Muscle of back (tissue), 11 donors: ENCODE data around the gene ABCD1. TPM values are rescaled to one million over a fixed set of nuclear protein-coding genes. Genes with fewer than 3 reads are reported as not detected.
"Not testable (repeated sequence)": the region's sequence is repeated elsewhere in the genome, so short reads cannot be mapped to it uniquely, and the experiment has no call there.

Experiments
- DNase-seq, 3 donors: peaks; one replicate each; pipeline versions ENCODE4 v3.0.0 to v3.0.0-alpha.2; 2013
- polyA plus RNA-seq, 10 donors: library from polyadenylated mRNA; unstranded; fragments of 120-200 nt; gene quantifications; one replicate each; pipeline ENCODE4 v1.2.1, GENCODE V29; 2013; ENCODE audit not compliant: insufficient read length in 10 of 10

The ABCD1 gene
- polyA plus RNA-seq, 10 donors = 7.0 to 9.9 (median 8.6) TPM

GRCh38 chrX:153732401-153732800 is 7.7 kb downstream of the ABCD1 start:
- DNase-seq = no peak

DNA sequence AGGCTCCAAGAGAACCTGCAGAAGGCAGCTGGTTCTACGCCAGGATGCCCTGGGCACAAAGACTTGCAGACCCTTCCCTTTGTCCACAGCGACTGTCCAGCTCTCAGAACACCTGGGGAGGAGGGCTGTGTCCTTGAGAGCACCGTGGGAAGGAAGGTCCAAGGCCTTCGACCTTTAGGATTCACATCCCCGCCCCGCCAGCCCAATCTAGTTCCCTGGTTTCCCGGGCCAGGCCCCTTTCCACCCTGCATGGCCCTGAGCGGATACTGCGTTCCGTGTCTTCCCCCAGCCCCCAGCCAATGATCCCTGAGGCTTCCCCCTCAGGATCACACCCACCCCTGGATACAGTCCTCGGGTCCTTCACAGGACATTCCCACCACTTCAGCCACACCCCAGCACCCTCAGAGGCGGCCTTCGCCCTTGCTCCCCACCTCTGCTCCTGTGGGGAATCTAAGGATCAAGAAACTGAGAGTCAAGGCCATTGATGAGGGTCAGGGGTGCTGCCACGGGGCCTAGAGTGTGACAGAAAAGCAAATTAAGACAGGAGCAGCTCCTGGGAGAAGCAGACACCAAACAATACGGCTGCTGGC is 9.1 kb downstream of the ABCD1 start:
- no peak for DNase-seq

DNA sequence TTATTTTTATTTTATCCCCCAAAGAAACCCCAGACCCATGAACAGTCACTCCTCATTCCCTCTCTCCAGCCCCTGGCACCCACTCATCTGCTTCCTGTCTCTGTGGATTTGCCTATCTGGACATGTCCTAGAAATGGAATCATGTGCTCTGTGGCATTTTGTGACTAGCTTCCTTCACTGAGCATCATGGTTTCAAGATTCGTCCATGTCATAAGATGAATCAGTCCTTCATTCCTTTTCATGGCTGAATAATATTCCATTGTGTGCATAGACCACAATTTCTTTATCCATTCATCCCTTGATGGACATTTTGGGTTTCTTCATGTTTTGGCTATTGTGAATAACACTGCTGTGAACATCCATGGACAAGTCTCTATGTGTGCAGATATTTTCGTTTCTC is 10.2 kb downstream of the ABCD1 start:
- no peak for DNase-seq

DNA sequence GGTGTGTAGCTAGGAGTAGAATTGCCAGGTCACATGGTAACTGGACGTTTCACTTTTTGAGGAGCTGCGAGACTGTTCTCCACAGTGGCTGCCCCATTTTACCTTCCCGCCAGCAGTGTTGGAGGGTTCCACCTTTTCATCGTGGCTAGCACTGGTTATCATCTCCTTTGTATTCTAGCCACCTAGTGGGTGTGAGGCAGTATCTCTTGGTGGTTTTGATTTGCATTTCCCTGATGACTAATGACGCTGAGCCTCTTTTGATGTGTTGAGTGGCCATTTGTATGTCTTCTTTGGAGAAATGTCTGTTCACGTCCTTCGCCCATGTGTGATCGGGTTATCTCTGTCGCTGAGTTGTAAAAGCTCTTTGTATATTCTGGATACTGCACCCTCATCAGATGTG is 10.6 kb downstream of the ABCD1 start:
- DNase-seq = no peak

GRCh38 chrX:153736071-153736820 is 11.6 kb downstream of the ABCD1 start:
- DNase-seq = no peak

DNA sequence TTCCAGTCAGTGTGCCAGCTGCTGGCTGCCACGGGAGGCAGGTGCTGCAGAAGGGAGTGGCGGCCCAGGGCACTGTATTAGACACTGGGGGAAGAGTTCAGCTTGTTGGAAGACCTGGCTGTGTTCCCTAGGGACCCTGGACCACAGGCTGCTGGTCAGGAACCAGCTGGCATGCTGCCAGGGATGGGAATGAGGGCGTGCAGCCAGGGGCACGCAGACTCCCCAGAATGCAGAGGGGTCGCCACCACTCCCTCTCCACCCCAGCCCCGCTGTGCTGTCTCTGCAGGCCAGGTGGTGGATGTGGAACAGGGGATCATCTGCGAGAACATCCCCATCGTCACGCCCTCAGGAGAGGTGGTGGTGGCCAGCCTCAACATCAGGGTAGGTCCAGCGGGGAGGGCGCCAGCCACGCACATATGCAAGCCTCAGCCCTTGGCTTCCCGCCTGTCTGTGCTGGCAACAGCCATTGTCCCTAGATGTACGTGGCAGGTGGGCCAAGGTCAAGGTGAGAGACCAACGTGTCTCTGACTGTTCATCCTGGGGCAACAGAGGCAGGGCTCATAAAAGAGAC is 12.3 kb downstream of the ABCD1 start:
- no peak for DNase-seq

GRCh38 chrX:153738056-153738605 is 13.5 kb downstream of the ABCD1 start:
- no peak for DNase-seq

- no peak for DNase-seq
These were observed 15.3 kb downstream of the ABCD1 start for GRCh38 chrX:153739754-153740486.

DNA sequence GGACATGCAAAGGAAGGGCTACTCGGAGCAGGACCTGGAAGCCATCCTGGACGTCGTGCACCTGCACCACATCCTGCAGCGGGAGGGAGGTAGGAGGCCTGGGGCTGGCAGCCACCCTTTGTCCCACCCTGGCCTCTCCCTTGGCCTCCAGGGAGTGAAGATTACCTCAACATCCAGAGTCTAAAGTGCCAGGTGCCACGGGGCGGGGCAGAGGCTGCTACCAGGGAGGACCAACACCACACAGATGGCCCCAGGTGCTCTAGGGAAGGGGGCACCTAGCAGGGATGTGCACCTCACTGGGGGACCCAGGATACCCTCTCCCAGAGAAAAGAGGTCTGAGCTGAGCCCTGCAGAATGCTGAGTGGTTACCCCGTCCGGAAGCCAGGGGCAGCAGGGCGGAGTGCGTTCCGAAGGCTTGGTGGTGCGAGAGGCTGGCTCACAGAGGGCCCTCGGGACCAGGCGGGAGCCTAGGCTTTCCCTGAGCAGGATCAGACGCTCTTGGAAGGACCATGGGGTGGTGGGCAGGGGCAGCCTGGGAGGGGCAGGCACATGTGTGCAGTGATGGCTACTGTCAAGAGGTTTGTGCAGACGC is 16.1 kb downstream of the ABCD1 start:
- DNase-seq = no peak

DNA sequence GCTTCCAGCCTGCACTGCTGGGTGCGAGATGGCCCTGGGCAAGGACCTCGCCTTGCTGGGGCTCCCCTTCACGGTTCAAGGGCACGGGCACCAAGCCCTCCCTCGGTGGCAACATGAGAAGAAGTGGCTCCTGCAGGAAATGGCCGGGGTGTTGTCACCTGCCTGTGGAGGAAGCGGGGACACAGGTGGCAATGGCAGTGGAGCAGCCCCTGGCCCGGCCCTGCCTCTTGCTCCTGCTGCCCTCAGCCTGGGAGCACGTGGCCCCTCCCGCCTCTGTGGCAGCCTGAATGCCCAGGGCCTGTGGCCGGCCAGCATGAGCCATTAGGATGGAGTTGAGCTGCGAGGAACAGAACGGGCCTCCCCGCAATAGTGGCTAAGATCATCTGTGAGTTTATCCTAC is 16.8 kb downstream of the ABCD1 start:
- no peak for DNase-seq

DNA sequence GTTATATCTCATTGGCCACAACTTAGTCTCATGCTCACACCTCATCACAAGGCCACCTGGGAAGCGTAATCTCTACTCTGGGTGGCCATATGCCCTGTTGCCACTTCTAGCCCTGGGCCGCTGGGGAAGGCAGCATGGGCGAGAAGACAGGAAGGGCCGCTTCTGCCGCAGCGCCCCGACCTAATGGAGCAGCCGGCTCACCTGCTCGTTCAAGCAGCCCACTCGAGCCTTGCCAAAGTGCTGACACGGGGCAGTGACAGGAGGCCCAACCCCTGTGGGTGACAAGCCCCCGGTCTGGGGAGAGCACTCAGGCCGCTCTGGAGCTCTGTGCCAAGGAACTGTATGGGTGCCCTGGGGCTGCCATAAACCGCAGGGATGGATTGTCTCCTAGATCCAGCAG is 17.5 kb downstream of the ABCD1 start:
- DNase-seq = not testable (repeated sequence)

DNA sequence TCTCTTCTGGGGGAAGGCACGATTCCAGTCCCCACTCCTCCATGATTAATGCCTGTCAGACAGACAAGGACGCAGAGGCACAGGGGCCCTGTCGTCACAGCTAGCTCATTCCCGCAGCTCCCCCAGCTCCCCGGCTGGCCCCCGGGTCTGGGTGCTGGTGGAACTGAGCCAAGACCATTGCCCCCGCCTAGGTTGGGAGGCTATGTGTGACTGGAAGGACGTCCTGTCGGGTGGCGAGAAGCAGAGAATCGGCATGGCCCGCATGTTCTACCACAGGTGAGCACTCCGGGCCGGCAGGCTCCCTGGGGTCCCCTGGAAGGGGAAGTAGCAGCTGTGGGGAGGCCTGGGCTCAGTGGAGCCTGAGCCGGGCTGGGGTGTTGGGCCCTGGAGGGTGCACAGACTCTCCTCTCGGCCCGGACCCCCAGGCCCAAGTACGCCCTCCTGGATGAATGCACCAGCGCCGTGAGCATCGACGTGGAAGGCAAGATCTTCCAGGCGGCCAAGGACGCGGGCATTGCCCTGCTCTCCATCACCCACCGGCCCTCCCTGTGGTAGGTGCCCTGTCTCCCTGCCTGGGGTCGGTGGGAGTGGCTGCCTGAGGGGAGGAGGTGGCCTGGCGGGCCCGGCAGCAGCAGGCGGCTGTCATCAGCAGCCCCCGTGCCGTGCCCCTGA is 18.3 kb downstream of the ABCD1 start:
- DNase-seq = not testable (repeated sequence)

GRCh38 chrX:153743468-153744209 is 19.0 kb downstream of the ABCD1 start:
- DNase-seq = not testable (repeated sequence)

- no peak for DNase-seq
These were observed 19.8 kb downstream of the ABCD1 start for GRCh38 chrX:153744210-153745066.

DNA sequence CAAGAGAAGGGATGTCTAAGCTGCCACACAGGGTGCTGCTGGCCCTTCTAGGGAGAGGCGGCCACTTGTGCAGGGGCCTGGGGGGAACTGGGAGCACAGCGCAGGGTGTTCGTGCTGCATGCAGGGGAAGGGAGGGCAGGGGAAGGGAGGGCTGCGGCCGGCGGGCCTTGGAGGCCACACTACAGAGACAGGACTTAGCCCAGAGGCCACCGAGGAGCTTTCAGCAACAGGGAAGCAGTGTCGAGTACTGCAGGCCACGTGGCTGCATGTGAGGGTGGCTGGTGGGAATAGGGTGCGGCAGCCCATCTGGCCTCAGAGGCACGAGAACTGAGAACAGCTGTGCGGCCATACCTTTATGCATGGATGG is 20.4 kb downstream of the ABCD1 start:
- DNase-seq = not testable (repeated sequence)

- DNase-seq = no peak
These were observed 21.7 kb downstream of the ABCD1 start for GRCh38 chrX:153746359-153746758.

DNA sequence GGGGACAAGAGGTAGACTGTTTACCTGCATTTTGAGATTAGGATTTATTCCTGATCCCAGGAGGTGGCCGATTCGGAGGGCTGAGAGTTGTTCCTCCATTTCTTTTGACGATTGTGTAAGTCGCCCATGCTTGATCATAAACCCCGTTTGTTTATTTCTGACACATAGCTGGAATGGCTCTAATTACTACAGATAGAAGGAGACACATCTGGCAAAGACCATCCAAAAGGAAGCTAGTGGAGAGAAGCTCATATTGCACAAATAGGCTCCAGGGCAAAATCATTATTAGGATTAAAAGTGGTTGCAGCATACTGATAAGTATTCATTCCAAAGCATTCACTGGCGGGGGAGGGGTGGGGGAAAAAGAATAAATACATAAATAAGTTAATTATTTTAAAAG is 22.3 kb downstream of the ABCD1 start:
- DNase-seq = not testable (repeated sequence)

GRCh38 chrX:153749017-153749416 is 24.4 kb downstream of the ABCD1 start:
- DNase-seq = not testable (repeated sequence)

GRCh38 chrX:153750127-153750774 is 25.6 kb downstream of the ABCD1 start:
- DNase-seq = no peak
